Measurements from ENCODE around the gene STX2. TPM values are rescaled to one million over a fixed set of nuclear protein-coding genes. Genes with fewer than 3 reads are reported as not detected.

Gene STX2
- total and polyA plus RNA-seq, 2 experiments from 2014 or later, result 16.4 to 35.4 TPM

- Mint-ChIP-seq H3K9me3 (peaks cover 57% of the 10 kb centered on the region), H3K36me3 (ENCODE audit: low read depth) (no peaks in the 10 kb centered on the region; the same call in 2 of the 3 replicates), H3K27me3 (ENCODE audit: insufficient read depth, low read depth, poor library complexity) (peaks cover 3% of the 10 kb centered on the region), H3K4me1 (no peaks in the 10 kb centered on the region), H3K4me3 (no peak overlapping the region), H3K27ac (no peak overlapping the region)
- Histone ChIP-seq H3K4me2 (no peak overlapping the region), H3K27ac (ENCODE audit: low read depth) (no peak overlapping the region), H4K20me1 (replicated peaks; ENCODE audit: insufficient read depth) (no peaks in the 10 kb centered on the region), H3K4me3 (no peak overlapping the region), H3K4me1 (ENCODE audit: insufficient read depth) (no peaks in the 10 kb centered on the region), H3K9me2 (ENCODE audit: insufficient read depth) (no peaks in the 10 kb centered on the region), H3K36me3 (ENCODE audit: insufficient read depth) (no peaks in the 10 kb centered on the region), H3F3A (replicated peaks; ENCODE audit: low read depth) (no peaks in the 10 kb centered on the region), H2AFZ (no peak overlapping the region), H3K27me3 (ENCODE audit: insufficient read depth) (no peaks in the 10 kb centered on the region), H3K79me2 (replicated peaks; ENCODE audit: insufficient read depth) (no peaks in the 10 kb centered on the region)
- DNase-seq (ENCODE audit: low spot score), result no peak
- ATAC-seq, result no peak
- no peak for TF ChIP-seq ZNF462 (CRISPR knock-in tag; IDR thresholded peaks at IDR 0.05)
- TF ChIP-seq POLR2AphosphoS5 (IDR thresholded peaks at IDR 0.05; ENCODE audit: low read depth), result no peak
- no peak for TF ChIP-seq NANOG (IDR thresholded peaks at IDR 0.05; ENCODE audit: borderline replicate concordance)
- TF ChIP-seq ZNF114 (CRISPR knock-in tag; IDR thresholded peaks at IDR 0.05), result no peak
- TF ChIP-seq REST (IDR thresholded peaks at IDR 0.05; ENCODE audit: unreplicated experiment), result no peak
- no peak for TF ChIP-seq EZH2phosphoT487 (IDR thresholded peaks at IDR 0.05; ENCODE audit: unreplicated experiment)
- TF ChIP-seq EZH2 (IDR thresholded peaks at IDR 0.05; ENCODE audit: low read depth, unreplicated experiment), result no peak
- no peak for TF ChIP-seq STAT1 (IDR thresholded peaks at IDR 0.05; ENCODE audit: unreplicated experiment)
- no peak for TF ChIP-seq JUNB (IDR thresholded peaks at IDR 0.05; ENCODE audit: unreplicated experiment)
- TF ChIP-seq CREB1 (CRISPR knock-in tag; IDR thresholded peaks at IDR 0.05; ENCODE audit: low read depth), result no peak
- TF ChIP-seq CTCF (conservative IDR thresholded peaks at IDR 0.05; ENCODE audit: low read depth in 2 of 2), result no peak
These were observed 92.5 kb downstream of the STX2 start for GRCh38 chr12:130746546-130746945.

Measured in GM23338 (cell line).